K562 (cell line): ENCODE measurements around the gene ZFAND5. TPM values are rescaled to one million over a fixed set of nuclear protein-coding genes. Genes with fewer than 3 reads are reported as not detected.

Source experiments
- ATAC-seq: fragments of 200-7000 bp; cut with Tn5 transposase; 3 replicates; pipeline ENCODE4 v1.9.1; 2020; ENCODE audit warnings: moderate library complexity
- BruUV-seq: library from RNA; stranded (reverse); fragments of 400-500 nt; replicated peaks from 2 replicates; lab custom pipeline; 2021; lab: Mats Ljungman, UMichigan
- CTCF ChIA-PET: fragments of 300-600 bp; formaldehyde crosslinking; extraction: SDS; loops from one replicate; lab custom pipeline; 2021; ENCODE audit warnings: low intra/inter-chr PET ratio; lab: Yijun Ruan, JAX
- POLR2A ChIA-PET: fragments of 300-600, 350-650 bp; sonication (Branson Sonifier 250); formaldehyde crosslinking; extraction: SDS; loops from one replicate; lab custom pipeline; 2021; ENCODE audit warnings: antibody characterized with exemption, inconsistent platforms; lab: Yijun Ruan, JAX
- DNase-seq, 4 experiments: peaks; one replicate each; pipeline versions ENCODE4 v3.0.0 to v3.0.0-alpha.2; 2011 to 2018; ENCODE audit warnings: low spot score in 3 of 4, mixed read lengths in 3 of 4; ENCODE audit errors: extremely low read depth in 1 of 4
- FAIRE-seq: peaks from 2 replicates; lab custom pipeline; 2011; peaks lifted over from hg19 to GRCh38; lab: Jason Lieb, UNC
- H2AFZ ChIP-seq: 2 replicates; pipeline ENCODE4 v1.6.0; 2011; ENCODE audit warnings: low read depth, low read length, control low read depth, inconsistent platforms
- H3K27ac ChIP-seq: fragments of 200-600 bp; 3 replicates; pipeline ENCODE4 v1.8.0; 2011; ENCODE audit warnings: low read depth, mild to moderate bottlenecking, control low read depth, inconsistent platforms, low read length, moderate library complexity, mixed read lengths; ENCODE audit errors: extremely low read depth
- H3K27me3 ChIP-seq, 2 experiments: fragments of 300-600 bp in 1 of 2; 2 replicates in 1 of 2; 3 replicates in 1 of 2; pipeline versions ENCODE4 v1.6.0 to v1.8.0; 2011; ENCODE audit warnings: inconsistent platforms in 2 of 2, low read length in 2 of 2, mild to moderate bottlenecking in 1 of 2, mixed read lengths in 1 of 2, moderate library complexity in 1 of 2; ENCODE audit not compliant: control insufficient read depth in 2 of 2, insufficient read depth in 2 of 2
- H3K36me3 ChIP-seq: fragments of 300-600 bp; 3 replicates; pipeline ENCODE4 v1.8.0; 2011; ENCODE audit warnings: mild to moderate bottlenecking, low read length, inconsistent platforms; ENCODE audit not compliant: control insufficient read depth, insufficient read depth
- H3K4me1 ChIP-seq, 2 experiments: fragments of 200-600 bp in 1 of 2; replicated peaks in 1 of 2; 2 replicates in 1 of 2; 3 replicates in 1 of 2; pipeline versions ENCODE4 v1.5.1 to v1.8.0; 2011; ENCODE audit warnings: inconsistent platforms in 2 of 2, low read length in 2 of 2, mild to moderate bottlenecking in 1 of 2, mixed read lengths in 1 of 2, moderate library complexity in 1 of 2; ENCODE audit not compliant: control insufficient read depth in 2 of 2, insufficient read depth in 2 of 2
- H3K4me2 ChIP-seq: 2 replicates; pipeline ENCODE4 v1.6.1; 2011; ENCODE audit warnings: low read length, control low read depth, inconsistent platforms, mixed read lengths; ENCODE audit not compliant: insufficient read depth
- H3K4me3 ChIP-seq: fragments of 200-600 bp; sonication (generic), shearing (Covaris generic); 2 replicates; pipeline ENCODE4 v1.5.1; 2016; ENCODE audit warnings: control low read depth, inconsistent platforms
- H3K79me2 ChIP-seq: fragments of 200-600 bp; 3 replicates; pipeline ENCODE4 v1.8.0; 2011; ENCODE audit warnings: low read length, inconsistent platforms; ENCODE audit not compliant: control insufficient read depth, insufficient read depth
- H3K9ac ChIP-seq, 2 experiments: 2 replicates each; pipeline versions ENCODE4 v1.6.0 to v1.6.1; 2011; ENCODE audit warnings: low read depth in 2 of 2, low read length in 2 of 2, control low read depth in 1 of 2, inconsistent platforms in 1 of 2, mild to moderate bottlenecking in 1 of 2, mixed read lengths in 1 of 2; ENCODE audit not compliant: insufficient read depth in 1 of 2
- H3K9me1 ChIP-seq: one replicate; pipeline ENCODE4 v1.6.0; 2011; ENCODE audit warnings: inconsistent platforms, mild to moderate bottlenecking, low read length, moderate library complexity; ENCODE audit not compliant: control insufficient read depth, insufficient read depth
- H3K9me3 ChIP-seq: replicated peaks from 2 replicates; pipeline ENCODE4 v1.5.1; 2011; ENCODE audit warnings: low read depth, low read length, inconsistent platforms; ENCODE audit not compliant: control insufficient read depth, insufficient read depth
- H4K20me1 ChIP-seq: replicated peaks from 2 replicates; pipeline ENCODE4 v1.6.1; 2011; ENCODE audit warnings: low read length, inconsistent platforms, mixed read lengths; ENCODE audit not compliant: control insufficient read depth, insufficient read depth
- ATF7 ChIP-seq: fragments of 450-650 bp; IDR thresholded peaks from 2 replicates; pipeline ENCODE4 v1.7.1; 2014; ENCODE audit warnings: mild to moderate bottlenecking, moderate library complexity
- BRF1 ChIP-seq: IDR thresholded peaks from 3 replicates; pipeline ENCODE4 v1.6.1; 2011; ENCODE audit warnings: borderline replicate concordance, mild to moderate bottlenecking; ENCODE audit not compliant: insufficient read length; ENCODE audit errors: extremely low read depth
- GABPB2 ChIP-seq: fragments of 250-450 bp; sonication (Bioruptor Pico); conservative IDR thresholded peaks from 2 replicates; pipeline ENCODE4 v1.5.1; 2021; ENCODE audit warnings: mild to moderate bottlenecking
- MCM2 ChIP-seq: fragments of 450-650 bp; IDR thresholded peaks from 2 replicates; pipeline ENCODE4 v1.6.1; 2017; ENCODE audit warnings: low read depth, mild to moderate bottlenecking
- SMAD3 ChIP-seq: fragments of 450-650 bp; formaldehyde crosslinking; conservative IDR thresholded peaks from 2 replicates; pipeline ENCODE4 v1.4.0; 2020; ENCODE audit warnings: mild to moderate bottlenecking
- STAG1 ChIP-seq: sonication (generic); formaldehyde crosslinking; IDR thresholded peaks from 2 replicates; pipeline ENCODE4 v1.5.0; 2020; ENCODE audit warnings: missing genetic modification reagents, borderline replicate concordance
- ZC3H4 ChIP-seq: sonication (generic); formaldehyde crosslinking; IDR thresholded peaks from 2 replicates; pipeline ENCODE4 v1.9.0; 2021; ENCODE audit warnings: missing genetic modification reagents, borderline replicate concordance
- ZFP30 ChIP-seq: fragments of 250-450 bp; sonication (Bioruptor Pico); IDR thresholded peaks from 2 replicates; pipeline ENCODE4 v1.8.0; 2022; ENCODE audit warnings: moderate library complexity, mild to moderate bottlenecking, inconsistent platforms, borderline replicate concordance
- WGBS: fragments of 100-300 bp; shearing (Covaris generic); methylation state at CpG from one replicate; pipeline ENCODE4 v1.1.6; 2016; ENCODE audit warnings: low coverage, mixed read lengths; ENCODE audit not compliant: insufficient coverage; ENCODE audit errors: missing lambda C conversion rate; 5-methylcytosine and 5-hydroxymethylcytosine counted together
- in situ Hi-C: fragments of 300-500 bp; cut with MboI; formaldehyde crosslinking; loops from 4 replicates; pipeline ENCODE4 v1.15.0; 2018; ENCODE audit warnings: inconsistent platforms, mixed read lengths
- intact Hi-C: fragments of 100-400 bp; cut with micrococcal nuclease; formaldehyde crosslinking; loops from 2 replicates; pipeline ENCODE4 v1.14.2; 2022
- polyA plus RNA-seq, 8 experiments: library from polyadenylated mRNA; depleted of rRNA in 4 of 8; stranded (reverse) in 5 of 8; unstranded in 3 of 8; fragments of >200 nt; fragmentation: Nextera tagmentation in 2 of 8; fragmentation: Illumina TruSeq in 1 of 8; extraction: Ambion mirVana in 2 of 8; extraction: Trizol in 1 of 8; gene quantifications; 2 replicates each; pipeline versions ENCODE4 v1.2.1 to v1.2.3, GENCODE V29; 2011 to 2014; ENCODE audit warnings: inconsistent platforms in 1 of 8, missing spikeins in 1 of 8
- total RNA-seq, 7 experiments: library from RNA; depleted of rRNA in 6 of 7; stranded (reverse); fragments of >200 nt in 6 of 7; fragmentation: Illumina TruSeq in 2 of 7; extraction: Trizol in 2 of 7; gene quantifications; 2 replicates each; pipeline versions ENCODE4 v1.2.1 to v1.2.3, GENCODE V29; 2011 to 2021; ENCODE audit warnings: low replicate concordance in 1 of 7
- TF ChIP-seq, protein P1 (sequence below): sonication (generic); formaldehyde crosslinking; IDR thresholded peaks from 2 replicates; pipeline ENCODE4 v1.9.0; 2022; ENCODE audit warnings: mild to moderate bottlenecking, missing genetic modification reagents
- TF ChIP-seq, protein P2 (sequence below), 2 experiments: IDR thresholded peaks; 2 replicates each; pipeline ENCODE4 v1.6.1; 2011; ENCODE audit warnings: borderline replicate concordance in 1 of 2, control low read depth in 1 of 2, low read depth in 1 of 2, low read length in 1 of 2, mild to moderate bottlenecking in 1 of 2, mixed read lengths in 1 of 2, moderate library complexity in 1 of 2; ENCODE audit not compliant: insufficient read depth in 1 of 2, insufficient read length in 1 of 2, poor library complexity in 1 of 2, severe bottlenecking in 1 of 2; ENCODE audit errors: extremely low read depth in 1 of 2

The ZFAND5 gene
- total and polyA plus RNA-seq, 9 of the 15 experiments (the other 6 are each of a cell fraction or from before 2014, with no cell fraction given) = 12.7 to 64.2 (median 34.5) TPM

DNA sequence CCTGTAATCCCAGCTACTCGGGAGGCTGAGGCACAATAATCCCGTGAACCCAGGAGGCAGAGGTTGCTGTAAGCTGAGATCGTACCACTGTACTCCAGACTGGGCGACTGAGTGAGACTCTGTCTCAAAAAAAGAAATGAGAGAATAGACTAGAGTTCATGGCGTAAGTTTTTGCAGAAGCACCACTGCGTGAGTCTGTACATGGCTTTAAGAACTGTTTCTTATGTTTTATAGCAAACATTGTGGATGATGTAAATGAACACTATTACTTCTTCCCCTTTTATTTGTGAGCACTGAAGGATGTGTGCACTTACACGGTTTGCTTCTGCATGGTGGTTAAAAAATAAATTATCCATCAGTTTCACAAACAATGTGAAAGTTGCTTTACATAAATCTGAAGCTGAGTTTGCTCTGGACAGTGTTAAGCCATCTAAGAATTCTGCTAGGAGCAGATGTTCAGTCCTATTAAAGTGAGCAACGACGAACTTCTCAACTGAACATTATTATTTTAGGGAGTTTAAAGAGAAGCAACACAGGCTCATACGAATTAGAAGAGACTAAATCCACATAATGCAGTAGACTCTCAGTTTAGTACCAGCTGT lies 52.5 kb downstream of the ZFAND5 start:
- CTCF ChIA-PET = no interaction called here

More for the DNA sequence above, 52.5 kb downstream of the ZFAND5 start:
- H3K9me1 ChIP-seq = no peaks in the 10 kb centered on the region
- no TSS peak for BruUV-seq
- 3% methylated on average over 10 of the region's 10 CpGs for WGBS
- POLR2A ChIA-PET = interaction anchor here (0.6 kb wide), 1 partner anchor 255 kb away, joined by 3 read pairs; no protein-coding TSS in a partner anchor
- no peak overlapping the region for H3K4me3 ChIP-seq
- no peak overlapping the region for H3K9ac ChIP-seq
- no peak for TF ChIP-seq GABPB2 (CRISPR knock-in tag)
- no peak for TF ChIP-seq MCM2
- TF ChIP-seq STAG1 = no peak
- TF ChIP-seq, protein P1, sequence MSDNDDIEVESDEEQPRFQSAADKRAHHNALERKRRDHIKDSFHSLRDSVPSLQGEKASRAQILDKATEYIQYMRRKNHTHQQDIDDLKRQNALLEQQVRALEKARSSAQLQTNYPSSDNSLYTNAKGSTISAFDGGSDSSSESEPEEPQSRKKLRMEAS (CRISPR knock-in tag) = no peak
- TF ChIP-seq SMAD3 = no peak
- TF ChIP-seq, protein P2, sequence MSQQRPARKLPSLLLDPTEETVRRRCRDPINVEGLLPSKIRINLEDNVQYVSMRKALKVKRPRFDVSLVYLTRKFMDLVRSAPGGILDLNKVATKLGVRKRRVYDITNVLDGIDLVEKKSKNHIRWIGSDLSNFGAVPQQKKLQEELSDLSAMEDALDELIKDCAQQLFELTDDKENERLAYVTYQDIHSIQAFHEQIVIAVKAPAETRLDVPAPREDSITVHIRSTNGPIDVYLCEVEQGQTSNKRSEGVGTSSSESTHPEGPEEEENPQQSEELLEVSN (IDR thresholded peaks at IDR 0.05; ENCODE audit: borderline replicate concordance in 1 of 2, extremely low read depth in 1 of 2, insufficient read depth in 1 of 2, insufficient read length in 1 of 2, low read depth in 1 of 2, low read length in 1 of 2, poor library complexity in 1 of 2, severe bottlenecking in 1 of 2) = no peak
- no peak for TF ChIP-seq ZC3H4
- TF ChIP-seq ATF7 = no peak
- TF ChIP-seq BRF1 = no peak
- TF ChIP-seq ZFP30 = no peak
- no peak overlapping the region for H3K4me2 ChIP-seq
- ATAC-seq (no peak), FAIRE-seq (no peak), DNase-seq (no peak)
- in situ Hi-C loops = no loop called here
- no peaks in the 10 kb centered on the region for H3K9me3 ChIP-seq
- H2AFZ ChIP-seq = no peak overlapping the region
- no peak overlapping the region for H3K27ac ChIP-seq
- no peaks in the 10 kb centered on the region for H3K36me3 ChIP-seq
- intact Hi-C loops = no loop called here
- peaks cover 0 to 5% of the 10 kb centered on the region in 2 experiments; a peak in 2 of 5 replicates for H3K27me3 ChIP-seq
- H4K20me1 ChIP-seq = no peaks in the 10 kb centered on the region
- no peaks in the 10 kb centered on the region for H3K4me1 ChIP-seq
- H3K79me2 ChIP-seq = no peaks in the 10 kb centered on the region
